Fibroblast of skin of scalp (primary cell): ENCODE measurements around the gene HERC2.

ENCODE experiments used
- DNase-seq: peaks from one replicate; pipeline ENCODE4 v3.0.0-alpha.2; 2013

HERC2 gene

DNA sequence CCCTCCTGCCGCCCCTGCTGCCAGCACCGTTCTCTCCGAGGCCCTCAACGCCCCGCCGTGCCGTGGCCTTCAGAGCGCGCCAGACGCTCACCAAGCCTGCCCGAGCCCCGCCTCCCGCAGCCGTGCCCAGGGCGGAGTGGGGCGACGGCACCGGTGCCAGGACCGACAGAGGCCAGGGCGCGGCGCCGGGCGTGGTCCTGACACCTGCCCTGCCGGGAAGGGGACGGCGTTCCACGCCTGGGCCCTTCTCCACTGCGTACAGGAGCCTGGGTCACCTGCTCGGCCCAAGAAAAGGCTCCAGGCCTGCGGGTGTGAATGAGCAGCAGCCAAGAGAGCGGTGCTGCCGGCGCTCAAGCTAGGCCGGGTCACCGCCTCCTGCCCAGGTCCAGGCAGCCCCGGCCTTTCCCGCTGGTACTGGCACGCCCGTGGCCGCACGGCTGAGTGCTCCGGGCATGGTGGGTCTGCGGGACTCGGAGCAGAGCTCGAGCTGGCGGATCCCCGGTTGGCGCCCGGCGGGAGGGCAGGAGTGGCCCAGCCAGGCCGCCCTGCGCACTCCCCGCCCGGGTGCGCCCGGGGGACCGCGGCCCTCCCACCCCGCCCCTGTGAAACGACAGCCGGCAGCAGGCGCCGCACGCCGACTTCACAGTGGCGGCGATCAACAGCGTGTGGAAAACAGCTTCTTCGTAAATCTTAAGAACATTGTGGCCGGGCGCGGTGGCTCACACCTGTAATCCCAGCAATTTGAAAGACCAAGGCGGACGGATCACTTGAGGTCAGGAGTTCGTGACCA lies 227.1 kb downstream of the HERC2 start:
- DNase-seq: no peak

DNA sequence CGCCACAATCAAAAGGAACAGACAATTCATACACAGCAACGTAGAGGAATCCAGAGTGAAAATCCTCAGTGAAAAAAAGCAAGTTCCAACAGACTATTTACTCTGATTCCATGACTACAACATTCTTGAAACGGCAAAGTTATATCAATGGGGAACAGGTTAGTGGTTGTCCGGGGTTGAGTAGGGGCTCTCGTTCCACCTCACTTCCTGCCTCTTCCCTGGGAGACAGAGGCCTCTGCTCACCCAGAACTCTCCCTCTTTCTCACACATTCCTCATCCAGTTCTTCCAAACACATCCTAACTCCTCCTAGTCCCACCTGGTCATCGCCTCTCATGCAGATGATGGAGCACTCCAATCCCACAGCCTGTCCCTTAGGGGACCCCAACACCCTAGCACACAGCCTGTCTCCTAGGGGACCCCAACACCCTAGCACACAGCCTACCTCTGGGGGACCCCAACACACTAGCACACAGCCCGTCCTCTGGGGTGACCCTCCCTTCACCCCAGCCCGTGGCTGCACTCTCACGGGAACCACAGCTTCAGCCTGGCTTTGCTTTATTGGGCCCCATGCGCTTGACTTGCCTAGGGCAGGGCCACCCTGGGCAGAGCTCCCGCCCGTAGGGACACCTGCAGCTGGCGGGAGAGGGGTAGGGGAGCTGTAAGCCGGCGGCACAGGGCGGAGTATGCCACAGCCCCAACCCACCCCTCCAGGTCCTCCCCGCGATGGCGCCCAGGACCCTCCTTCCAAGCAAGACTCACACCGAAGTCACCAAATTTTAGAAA lies 228.0 kb downstream of the HERC2 start:
- no peak for DNase-seq

DNA sequence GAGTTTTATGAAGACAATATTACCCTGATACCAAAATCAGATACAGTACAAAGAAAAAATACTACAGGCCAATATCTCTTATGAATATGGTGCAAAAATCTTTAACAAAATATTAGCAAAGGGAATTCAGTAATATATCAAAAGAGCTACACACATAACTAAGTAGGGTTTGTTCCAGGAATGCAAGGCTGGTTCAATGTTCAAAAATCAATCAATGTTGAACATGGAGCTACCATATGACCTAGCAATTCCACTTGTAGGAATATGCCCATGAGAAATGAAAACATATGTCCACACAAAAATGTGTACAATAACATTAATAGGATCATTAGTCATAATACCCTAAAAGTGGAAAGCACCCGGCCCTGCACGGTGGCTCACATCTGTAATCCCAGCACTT lies 230.7 kb downstream of the HERC2 start:
- DNase-seq: no peak

DNA sequence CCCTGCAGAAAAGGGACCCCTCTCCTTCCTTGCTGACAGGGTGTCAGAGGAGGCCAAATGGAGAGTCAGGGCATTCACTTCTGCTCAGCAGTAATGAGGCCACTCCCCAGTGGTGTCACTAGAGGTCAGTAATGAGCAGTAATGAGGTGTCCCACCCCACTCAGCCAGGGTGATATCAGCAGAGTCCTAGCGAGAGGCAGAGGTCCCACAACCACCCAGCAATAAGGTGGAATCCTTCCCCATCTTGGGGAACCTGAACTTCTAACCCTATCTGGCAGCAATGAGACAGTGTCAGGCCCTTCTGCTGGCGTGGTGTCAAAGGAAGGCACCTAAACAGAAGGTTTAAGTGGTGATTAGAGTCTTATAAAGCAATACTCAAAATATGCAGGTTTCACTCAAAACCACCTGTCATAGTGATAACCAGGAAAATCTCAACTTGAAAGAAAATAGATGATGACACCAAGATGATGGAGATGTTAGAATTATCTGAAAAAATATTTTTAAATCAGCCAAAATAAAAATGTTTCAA lies 235.7 kb downstream of the HERC2 start:
- DNase-seq: peak; percentile 61

DNA sequence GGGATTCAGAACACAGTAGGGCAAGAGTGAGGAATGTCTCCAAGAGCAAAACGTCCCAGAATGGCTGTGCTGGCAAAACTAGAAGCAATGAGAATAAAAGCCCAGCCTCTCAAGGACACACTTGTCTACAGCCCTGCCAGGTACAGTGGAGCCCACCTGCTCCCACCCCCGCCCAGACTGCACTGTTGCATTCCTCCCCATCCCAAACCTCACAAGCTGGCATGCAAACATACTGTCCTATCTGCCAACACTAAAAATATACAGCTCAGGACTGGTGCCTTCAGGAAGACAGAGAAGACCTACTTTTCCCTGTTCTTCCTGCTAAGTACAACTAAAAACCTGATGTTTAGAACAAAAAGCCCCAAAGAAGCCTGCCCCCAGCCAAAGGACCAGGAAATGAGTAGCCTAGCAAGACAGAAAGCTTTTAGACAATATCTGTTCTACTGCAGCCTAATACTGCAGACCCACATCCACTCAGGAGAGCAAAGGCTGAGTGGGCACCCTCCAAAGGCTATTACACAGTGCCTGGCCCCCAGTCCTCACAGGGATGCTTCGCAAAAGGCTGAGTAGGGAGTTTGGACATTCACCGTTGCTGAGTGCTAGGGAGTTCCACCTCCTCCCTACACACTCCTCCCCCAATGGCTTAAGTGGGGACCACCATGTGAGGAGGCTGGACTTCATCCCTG lies 236.3 kb downstream of the HERC2 start:
- no peak for DNase-seq

DNA sequence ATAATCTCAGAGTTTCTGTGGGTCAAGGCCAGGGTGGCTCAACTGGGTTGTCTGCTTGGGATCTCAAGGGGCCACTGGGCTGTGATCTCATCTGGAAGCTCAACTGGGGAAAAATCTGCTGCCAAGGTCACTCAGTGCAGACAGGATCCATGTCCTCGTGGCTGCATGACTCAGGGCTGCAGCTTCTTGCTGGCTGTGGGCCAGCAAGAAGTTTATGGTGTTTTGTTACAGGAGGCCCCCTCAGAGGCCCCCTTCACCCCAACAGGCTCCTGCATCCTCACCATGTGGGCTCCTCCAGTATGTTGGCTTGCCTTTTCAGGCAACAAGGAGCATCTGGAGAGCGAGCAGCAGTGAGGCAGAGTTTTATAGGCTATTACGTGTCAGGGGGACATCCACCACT lies 237.4 kb downstream of the HERC2 start:
- no peak for DNase-seq

DNA sequence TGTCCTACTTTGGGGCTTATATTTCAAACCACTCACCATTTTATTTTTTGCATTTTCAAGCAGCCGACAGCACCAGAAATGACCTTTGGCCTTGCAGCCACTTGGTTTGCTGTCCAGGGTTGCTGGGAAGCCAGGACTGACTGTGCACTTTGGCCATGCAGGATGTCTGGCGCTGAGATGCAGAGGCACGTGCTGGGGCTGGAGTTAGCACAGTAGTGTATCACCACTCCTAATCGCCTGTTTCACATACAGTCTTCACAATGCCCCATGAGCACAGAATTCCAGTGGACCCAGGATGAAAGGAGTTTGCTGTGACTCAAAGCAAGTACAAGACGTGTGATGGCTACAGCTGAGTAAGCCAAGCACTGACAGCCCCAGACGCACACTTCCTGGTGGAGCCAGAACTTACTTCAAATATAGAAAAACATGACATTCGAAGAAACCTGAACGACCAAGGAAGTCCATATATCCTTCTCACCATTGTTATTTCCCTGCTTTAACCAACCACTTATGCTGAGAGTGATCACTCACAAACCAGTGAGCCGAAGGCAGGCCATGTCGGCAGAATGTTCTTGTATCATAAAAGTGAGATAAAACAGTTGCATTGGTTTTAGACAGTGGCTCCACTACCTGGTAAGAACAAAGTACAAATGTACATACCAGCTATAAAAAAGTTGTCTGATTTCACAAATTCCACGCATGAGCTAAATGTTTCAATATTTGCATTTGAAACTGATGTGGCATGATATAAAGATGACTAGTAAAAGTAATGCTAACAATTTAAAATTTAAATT lies 238.9 kb downstream of the HERC2 start:
- no peak for DNase-seq

DNA sequence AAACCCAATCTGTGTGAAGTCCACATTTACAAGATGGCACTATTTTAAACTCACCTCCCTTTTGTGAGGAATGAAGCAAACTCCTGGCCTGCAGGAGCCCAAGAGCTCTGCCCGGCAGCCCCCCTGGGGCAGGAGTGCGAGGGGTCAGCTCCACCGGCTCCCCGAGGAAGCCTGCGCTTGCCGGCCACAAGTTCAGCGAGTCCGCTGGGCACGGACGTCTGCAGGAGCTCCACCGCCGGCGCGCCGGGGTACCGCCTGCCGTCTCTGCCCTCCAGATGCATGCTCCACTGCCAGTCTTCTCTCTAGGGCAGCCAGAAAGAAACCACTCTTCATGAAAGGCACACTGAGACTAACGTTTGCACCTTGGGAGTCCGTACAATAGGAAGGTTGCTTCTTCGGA lies 240.4 kb downstream of the HERC2 start:
- no peak for DNase-seq

DNA sequence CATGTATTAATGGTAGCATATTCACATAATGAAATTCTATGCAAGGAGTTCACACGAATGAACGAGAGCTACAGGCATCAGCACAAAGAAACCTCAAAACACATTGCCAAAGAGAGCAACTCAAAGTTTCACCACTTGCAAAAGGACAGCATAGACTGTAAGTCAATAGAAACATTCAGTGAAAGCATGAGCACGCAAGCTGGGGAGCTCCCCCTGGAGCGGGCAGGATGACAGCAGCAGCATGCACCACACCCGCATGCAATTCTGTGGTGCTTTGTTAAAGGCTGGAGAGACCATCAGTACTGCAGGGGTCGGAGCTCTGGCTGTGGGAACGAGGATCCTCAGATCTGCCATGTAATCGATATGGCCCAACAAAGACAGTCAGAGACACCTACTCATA lies 241.6 kb downstream of the HERC2 start:
- DNase-seq: peak; percentile 21

DNA sequence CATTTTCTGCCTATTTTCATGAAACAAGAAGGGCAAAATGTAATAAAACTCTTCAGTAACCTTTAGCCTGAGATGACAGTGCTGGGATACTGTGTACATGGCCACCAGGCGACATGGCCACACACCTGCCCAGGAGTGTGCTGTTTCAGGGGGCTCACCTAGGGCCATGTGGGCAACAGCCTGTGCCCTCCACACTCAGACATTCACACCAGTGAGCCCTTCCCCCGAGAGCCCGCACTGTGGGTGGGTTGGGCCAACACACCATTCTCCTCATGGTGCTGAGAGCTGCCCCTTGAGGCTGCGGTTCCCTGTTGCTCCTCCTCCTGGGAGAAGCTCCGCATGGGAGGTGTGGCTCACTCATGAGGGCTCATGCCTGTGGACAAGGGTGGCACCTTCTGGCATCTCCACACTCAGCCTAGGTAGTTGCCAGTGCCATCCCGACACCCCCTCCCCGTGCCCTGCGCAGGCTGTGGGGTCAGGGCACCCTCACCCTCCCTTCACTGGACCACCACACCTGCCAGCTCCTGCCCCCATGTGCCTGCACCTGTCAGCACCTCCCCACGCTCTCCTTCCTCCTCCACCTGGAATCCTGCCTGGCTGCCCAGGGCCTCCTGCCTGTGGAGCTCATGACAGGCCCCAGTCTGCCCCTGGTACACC lies 242.5 kb downstream of the HERC2 start:
- no peak for DNase-seq

DNA sequence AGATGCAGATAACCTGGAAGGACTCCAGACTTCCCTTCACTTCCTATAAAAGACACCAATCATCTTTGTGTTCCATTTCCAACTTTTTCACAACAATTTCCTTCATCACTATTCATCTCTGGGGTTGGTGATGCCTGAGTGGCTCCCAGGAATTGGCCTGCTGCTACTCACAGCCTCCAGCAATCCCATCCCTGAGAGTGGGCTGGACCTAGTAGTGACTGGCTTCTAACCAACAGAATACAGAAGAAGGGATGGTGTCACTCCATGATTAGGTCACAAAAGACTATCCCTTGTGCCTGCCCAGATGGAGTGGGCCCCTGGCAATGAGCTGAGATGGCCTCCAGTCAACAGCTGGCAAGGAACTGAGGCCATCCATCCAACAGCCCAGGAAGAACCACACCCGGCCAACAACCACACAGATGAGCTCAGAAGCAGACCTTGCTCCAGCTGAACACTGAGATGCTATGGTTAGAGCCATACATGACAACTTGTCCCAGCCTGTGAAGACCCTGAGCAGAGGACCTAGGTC lies 243.7 kb downstream of the HERC2 start:
- no peak for DNase-seq

DNA sequence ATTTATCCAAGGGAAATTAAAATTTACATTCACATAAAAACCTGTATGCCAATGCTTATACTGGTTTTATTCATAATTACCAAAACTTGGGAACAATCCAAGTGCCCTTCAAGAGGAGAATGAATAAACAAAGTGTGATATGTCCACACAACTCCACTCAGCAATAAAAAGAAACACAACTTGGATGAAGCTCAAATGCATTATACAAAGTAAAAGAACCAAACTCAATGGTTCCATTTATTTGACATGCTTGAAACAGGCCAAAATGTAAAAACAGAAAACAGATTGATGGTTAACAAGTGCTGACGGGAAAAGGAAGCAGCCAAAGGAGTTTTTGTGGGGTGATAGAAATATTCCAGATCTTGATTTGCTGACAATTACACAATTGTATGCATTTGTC lies 246.4 kb downstream of the HERC2 start:
- no peak for DNase-seq

DNA sequence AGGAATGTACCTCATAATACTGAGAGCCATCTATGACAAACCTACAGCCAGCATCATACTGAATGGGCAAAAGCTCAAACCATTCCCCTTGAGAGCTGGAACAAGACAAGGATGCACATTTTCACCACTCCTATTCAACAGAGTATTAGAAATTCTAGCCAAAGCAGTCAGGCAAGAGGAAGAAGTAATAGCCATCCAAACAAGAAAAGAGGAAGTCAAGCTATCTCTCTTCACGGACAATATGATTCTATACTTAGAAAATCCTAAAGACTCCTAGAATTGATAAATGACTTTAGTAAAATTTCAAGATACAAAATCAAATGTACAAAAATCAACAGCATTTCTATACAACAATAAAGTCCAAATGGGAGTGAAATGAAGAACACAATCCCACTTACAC lies 253.0 kb downstream of the HERC2 start:
- DNase-seq: no peak

DNA sequence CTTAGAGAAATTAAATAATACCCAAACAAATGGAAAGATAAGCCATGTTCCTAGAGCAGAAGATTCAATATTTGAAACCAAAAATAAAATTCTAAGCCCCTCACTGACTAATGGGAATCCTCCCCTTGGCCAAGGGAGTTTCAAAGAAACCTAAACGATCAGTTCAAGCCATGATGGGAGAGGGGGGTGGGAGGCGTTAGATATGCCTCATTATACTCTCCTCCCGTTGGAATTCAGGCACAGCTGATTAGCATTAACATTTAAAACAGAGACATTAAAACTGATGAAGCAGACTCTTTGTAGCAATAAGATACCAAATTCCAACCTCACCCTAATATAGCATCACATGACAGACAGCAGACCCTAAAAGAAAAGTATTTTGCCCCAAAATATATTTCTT lies 255.7 kb downstream of the HERC2 start:
- DNase-seq: no peak
